Epithelial cell of proximal tubule (primary cell): ENCODE measurements around the gene SLN. TPM values are rescaled to one million over a fixed set of nuclear protein-coding genes. Genes with fewer than 3 reads are reported as not detected.
A peak's percentile ranks its signal among the peaks of the same experiment; 100 is the strongest.

Source experiments
- DNase-seq: peaks from one replicate; pipeline ENCODE4 v3.0.0-alpha.2; 2011; ENCODE audit warnings: low read depth
- H3K4me3 ChIP-seq: 2 replicates; pipeline ENCODE4 v1.5.1; 2011; ENCODE audit warnings: low read depth, mild to moderate bottlenecking, low read length
- CTCF ChIP-seq: conservative IDR thresholded peaks from 2 replicates; pipeline ENCODE4 v1.5.1; 2012; ENCODE audit warnings: low read depth, mild to moderate bottlenecking, low read length
- total RNA-seq: library from RNA; depleted of rRNA; stranded (reverse); fragments of >200 nt; gene quantifications from 2 replicates; pipeline ENCODE4 v1.2.3, GENCODE V29; 2015

SLN gene
- total RNA-seq, 1 donor from 2014 or later: 3.2 TPM

GRCh38 chr11:107707807-107708206 is 4.0 kb downstream of the SLN start:
- TF ChIP-seq CTCF: no peak
- no peak for DNase-seq
- H3K4me3 ChIP-seq: no peak overlapping the region

- DNase-seq: peak; percentile 59
- TF ChIP-seq CTCF: no peak
- no peak overlapping the region for H3K4me3 ChIP-seq
Measured at GRCh38 chr11:107707215-107707671, 4.6 kb downstream of the SLN start.

GRCh38 chr11:107706531-107706930 is 5.3 kb downstream of the SLN start:
- no peak overlapping the region for H3K4me3 ChIP-seq
- no peak for TF ChIP-seq CTCF
- no peak for DNase-seq

GRCh38 chr11:107705027-107705426 is 6.8 kb downstream of the SLN start:
- TF ChIP-seq CTCF: no peak
- H3K4me3 ChIP-seq: no peak overlapping the region
- DNase-seq: peak; percentile 86

GRCh38 chr11:107704451-107704850 is 7.4 kb downstream of the SLN start:
- H3K4me3 ChIP-seq: no peak overlapping the region
- TF ChIP-seq CTCF: no peak
- peak; percentile 31 for DNase-seq

- no peak for DNase-seq
- no peak for TF ChIP-seq CTCF
- no peak overlapping the region for H3K4me3 ChIP-seq
Measured at GRCh38 chr11:107702723-107703122, 9.1 kb downstream of the SLN start.

- no peak for TF ChIP-seq CTCF
- no peak overlapping the region for H3K4me3 ChIP-seq
- DNase-seq: no peak
Measured at GRCh38 chr11:107702109-107702660, 9.7 kb downstream of the SLN start.
